K562 (cell line): ENCODE results near the gene ZBTB38. TPM values are rescaled to one million over a fixed set of nuclear protein-coding genes. Genes with fewer than 3 reads are reported as not detected.

ENCODE experiments used
- CBFA2T2 ChIP-seq: fragments of 450-650 bp; conservative IDR thresholded peaks from 2 replicates; pipeline ENCODE4 v1.6.1; 2017; ENCODE audit warnings: mild to moderate bottlenecking
- FOS ChIP-seq: IDR thresholded peaks from 3 replicates; pipeline ENCODE4 v1.6.1; 2011; ENCODE audit not compliant: insufficient read length; ENCODE audit errors: extremely low read depth
- FOXJ2 ChIP-seq: fragments of 200-800 bp; sonication (Bioruptor generic); IDR thresholded peaks from 2 replicates; pipeline ENCODE4 v1.6.1; 2016; ENCODE audit warnings: missing genetic modification characterization, missing compliant biosample characterization
- NEUROD1 ChIP-seq: fragments of 150-350 bp; IDR thresholded peaks from 2 replicates; pipeline ENCODE4 v1.6.1; 2014; ENCODE audit warnings: borderline replicate concordance, low read length, low read depth; ENCODE audit not compliant: partially characterized antibody
- SRSF9 ChIP-seq: fragments of 200-400 bp; formaldehyde crosslinking; IDR thresholded peaks from 2 replicates; pipeline ENCODE4 v1.6.1; 2017; ENCODE audit warnings: low read depth, low read length, borderline replicate concordance
- XRCC4 ChIP-seq: IDR thresholded peaks from one replicate; pipeline ENCODE4 v1.6.1; 2011; ENCODE audit not compliant: insufficient read depth, insufficient read length; ENCODE audit errors: extremely low read depth
- polyA plus RNA-seq, 8 experiments: library from polyadenylated mRNA; depleted of rRNA in 4 of 8; stranded (reverse) in 5 of 8; unstranded in 3 of 8; fragments of >200 nt; fragmentation: Nextera tagmentation in 2 of 8; fragmentation: Illumina TruSeq in 1 of 8; extraction: Ambion mirVana in 2 of 8; extraction: Trizol in 1 of 8; gene quantifications; 2 replicates each; pipeline versions ENCODE4 v1.2.1 to v1.2.3, GENCODE V29; 2011 to 2014; ENCODE audit warnings: inconsistent platforms in 1 of 8, missing spikeins in 1 of 8
- total RNA-seq, 7 experiments: library from RNA; depleted of rRNA in 6 of 7; stranded (reverse); fragments of >200 nt in 6 of 7; fragmentation: Illumina TruSeq in 2 of 7; extraction: Trizol in 2 of 7; gene quantifications; 2 replicates each; pipeline versions ENCODE4 v1.2.1 to v1.2.3, GENCODE V29; 2011 to 2021; ENCODE audit warnings: low replicate concordance in 1 of 7
- TF ChIP-seq, protein P1 (sequence below): fragments of 250-450 bp; sonication (Bioruptor Pico); IDR thresholded peaks from 2 replicates; pipeline ENCODE4 v1.4.0; 2020; ENCODE audit warnings: mild to moderate bottlenecking, moderate library complexity
- TF ChIP-seq, protein P2 (sequence below): fragments of 250-450 bp; sonication (Bioruptor Pico); IDR thresholded peaks from 2 replicates; pipeline ENCODE4 v1.8.0; 2021; ENCODE audit warnings: moderate library complexity, mild to moderate bottlenecking, inconsistent platforms
- TF ChIP-seq, protein P3 (sequence below): fragments of 450-650 bp; IDR thresholded peaks from 2 replicates; pipeline ENCODE4 v1.6.1; 2016; ENCODE audit warnings: mild to moderate bottlenecking, moderate library complexity

Gene ZBTB38
- total and polyA plus RNA-seq, 9 of the 15 experiments (the other 6 are each of a cell fraction or from before 2014, with no cell fraction given): 12.1 to 39.4 (median 22.9) TPM

DNA sequence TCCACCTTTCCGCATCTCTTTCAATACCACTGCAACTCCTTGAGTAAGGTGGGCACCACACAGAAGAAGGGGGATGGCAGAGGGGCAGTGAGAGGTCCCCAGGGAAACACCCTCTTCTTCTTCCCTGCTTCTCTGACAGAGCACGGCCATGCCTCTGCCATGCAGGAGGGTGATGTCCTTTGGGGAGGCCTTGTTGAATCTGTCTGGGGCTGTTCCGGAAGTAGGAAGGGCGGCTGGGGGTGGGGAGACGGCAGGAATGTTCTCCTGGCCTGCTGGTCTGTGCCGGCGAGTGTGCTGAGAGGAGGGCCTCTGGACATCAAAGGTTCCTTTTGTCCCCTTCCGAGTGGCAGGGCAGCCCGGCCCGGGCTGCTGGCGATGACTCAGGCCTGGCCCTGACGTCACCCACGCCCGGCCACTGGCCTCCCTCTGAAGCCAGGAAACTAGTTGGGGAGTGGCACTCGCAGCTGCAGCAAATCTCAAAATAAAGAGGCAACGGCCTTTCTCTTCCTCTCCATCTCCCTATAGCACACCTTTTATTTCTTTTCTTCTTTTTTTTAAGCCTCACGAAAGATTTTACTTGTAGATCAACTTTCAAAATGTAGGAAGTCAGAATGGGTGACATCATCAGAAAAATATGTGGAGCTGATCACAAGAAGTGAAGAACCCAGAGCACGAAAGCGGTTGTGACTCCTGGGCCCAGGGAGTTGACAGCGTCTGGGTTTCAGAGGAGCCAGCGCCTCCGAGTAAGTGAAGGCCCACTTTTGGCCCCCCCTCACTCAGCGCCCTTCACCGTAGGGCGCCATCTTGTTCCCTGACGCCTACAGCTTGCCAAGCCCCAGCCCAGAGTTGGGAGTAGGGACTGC is at the start of gene ZBTB38 (continued):
- TF ChIP-seq NEUROD1: peak; percentile 25
- 0 out of 2 replicates have a peak, but pooled peaks have one; percentile 39 for TF ChIP-seq FOXJ2 (tag)
- TF ChIP-seq, protein P1, sequence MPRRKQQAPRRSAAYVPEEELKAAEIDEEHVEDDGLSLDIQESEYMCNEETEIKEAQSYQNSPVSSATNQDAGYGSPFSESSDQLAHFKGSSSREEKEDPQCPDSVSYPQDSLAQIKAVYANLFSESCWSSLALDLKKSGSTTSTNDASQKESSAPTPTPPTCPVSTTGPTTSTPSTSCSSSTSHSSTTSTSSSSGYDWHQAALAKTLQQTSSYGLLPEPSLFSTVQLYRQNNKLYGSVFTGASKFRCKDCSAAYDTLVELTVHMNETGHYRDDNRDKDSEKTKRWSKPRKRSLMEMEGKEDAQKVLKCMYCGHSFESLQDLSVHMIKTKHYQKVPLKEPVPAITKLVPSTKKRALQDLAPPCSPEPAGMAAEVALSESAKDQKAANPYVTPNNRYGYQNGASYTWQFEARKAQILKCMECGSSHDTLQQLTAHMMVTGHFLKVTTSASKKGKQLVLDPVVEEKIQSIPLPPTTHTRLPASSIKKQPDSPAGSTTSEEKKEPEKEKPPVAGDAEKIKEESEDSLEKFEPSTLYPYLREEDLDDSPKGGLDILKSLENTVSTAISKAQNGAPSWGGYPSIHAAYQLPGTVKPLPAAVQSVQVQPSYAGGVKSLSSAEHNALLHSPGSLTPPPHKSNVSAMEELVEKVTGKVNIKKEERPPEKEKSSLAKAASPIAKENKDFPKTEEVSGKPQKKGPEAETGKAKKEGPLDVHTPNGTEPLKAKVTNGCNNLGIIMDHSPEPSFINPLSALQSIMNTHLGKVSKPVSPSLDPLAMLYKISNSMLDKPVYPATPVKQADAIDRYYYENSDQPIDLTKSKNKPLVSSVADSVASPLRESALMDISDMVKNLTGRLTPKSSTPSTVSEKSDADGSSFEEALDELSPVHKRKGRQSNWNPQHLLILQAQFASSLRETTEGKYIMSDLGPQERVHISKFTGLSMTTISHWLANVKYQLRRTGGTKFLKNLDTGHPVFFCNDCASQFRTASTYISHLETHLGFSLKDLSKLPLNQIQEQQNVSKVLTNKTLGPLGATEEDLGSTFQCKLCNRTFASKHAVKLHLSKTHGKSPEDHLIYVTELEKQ: no peak
- TF ChIP-seq, protein P2, sequence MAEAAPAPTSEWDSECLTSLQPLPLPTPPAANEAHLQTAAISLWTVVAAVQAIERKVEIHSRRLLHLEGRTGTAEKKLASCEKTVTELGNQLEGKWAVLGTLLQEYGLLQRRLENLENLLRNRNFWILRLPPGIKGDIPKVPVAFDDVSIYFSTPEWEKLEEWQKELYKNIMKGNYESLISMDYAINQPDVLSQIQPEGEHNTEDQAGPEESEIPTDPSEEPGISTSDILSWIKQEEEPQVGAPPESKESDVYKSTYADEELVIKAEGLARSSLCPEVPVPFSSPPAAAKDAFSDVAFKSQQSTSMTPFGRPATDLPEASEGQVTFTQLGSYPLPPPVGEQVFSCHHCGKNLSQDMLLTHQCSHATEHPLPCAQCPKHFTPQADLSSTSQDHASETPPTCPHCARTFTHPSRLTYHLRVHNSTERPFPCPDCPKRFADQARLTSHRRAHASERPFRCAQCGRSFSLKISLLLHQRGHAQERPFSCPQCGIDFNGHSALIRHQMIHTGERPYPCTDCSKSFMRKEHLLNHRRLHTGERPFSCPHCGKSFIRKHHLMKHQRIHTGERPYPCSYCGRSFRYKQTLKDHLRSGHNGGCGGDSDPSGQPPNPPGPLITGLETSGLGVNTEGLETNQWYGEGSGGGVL (CRISPR knock-in tag): 0 out of 2 replicates have a peak, but pooled peaks have one; percentile 36
- TF ChIP-seq, protein P3, sequence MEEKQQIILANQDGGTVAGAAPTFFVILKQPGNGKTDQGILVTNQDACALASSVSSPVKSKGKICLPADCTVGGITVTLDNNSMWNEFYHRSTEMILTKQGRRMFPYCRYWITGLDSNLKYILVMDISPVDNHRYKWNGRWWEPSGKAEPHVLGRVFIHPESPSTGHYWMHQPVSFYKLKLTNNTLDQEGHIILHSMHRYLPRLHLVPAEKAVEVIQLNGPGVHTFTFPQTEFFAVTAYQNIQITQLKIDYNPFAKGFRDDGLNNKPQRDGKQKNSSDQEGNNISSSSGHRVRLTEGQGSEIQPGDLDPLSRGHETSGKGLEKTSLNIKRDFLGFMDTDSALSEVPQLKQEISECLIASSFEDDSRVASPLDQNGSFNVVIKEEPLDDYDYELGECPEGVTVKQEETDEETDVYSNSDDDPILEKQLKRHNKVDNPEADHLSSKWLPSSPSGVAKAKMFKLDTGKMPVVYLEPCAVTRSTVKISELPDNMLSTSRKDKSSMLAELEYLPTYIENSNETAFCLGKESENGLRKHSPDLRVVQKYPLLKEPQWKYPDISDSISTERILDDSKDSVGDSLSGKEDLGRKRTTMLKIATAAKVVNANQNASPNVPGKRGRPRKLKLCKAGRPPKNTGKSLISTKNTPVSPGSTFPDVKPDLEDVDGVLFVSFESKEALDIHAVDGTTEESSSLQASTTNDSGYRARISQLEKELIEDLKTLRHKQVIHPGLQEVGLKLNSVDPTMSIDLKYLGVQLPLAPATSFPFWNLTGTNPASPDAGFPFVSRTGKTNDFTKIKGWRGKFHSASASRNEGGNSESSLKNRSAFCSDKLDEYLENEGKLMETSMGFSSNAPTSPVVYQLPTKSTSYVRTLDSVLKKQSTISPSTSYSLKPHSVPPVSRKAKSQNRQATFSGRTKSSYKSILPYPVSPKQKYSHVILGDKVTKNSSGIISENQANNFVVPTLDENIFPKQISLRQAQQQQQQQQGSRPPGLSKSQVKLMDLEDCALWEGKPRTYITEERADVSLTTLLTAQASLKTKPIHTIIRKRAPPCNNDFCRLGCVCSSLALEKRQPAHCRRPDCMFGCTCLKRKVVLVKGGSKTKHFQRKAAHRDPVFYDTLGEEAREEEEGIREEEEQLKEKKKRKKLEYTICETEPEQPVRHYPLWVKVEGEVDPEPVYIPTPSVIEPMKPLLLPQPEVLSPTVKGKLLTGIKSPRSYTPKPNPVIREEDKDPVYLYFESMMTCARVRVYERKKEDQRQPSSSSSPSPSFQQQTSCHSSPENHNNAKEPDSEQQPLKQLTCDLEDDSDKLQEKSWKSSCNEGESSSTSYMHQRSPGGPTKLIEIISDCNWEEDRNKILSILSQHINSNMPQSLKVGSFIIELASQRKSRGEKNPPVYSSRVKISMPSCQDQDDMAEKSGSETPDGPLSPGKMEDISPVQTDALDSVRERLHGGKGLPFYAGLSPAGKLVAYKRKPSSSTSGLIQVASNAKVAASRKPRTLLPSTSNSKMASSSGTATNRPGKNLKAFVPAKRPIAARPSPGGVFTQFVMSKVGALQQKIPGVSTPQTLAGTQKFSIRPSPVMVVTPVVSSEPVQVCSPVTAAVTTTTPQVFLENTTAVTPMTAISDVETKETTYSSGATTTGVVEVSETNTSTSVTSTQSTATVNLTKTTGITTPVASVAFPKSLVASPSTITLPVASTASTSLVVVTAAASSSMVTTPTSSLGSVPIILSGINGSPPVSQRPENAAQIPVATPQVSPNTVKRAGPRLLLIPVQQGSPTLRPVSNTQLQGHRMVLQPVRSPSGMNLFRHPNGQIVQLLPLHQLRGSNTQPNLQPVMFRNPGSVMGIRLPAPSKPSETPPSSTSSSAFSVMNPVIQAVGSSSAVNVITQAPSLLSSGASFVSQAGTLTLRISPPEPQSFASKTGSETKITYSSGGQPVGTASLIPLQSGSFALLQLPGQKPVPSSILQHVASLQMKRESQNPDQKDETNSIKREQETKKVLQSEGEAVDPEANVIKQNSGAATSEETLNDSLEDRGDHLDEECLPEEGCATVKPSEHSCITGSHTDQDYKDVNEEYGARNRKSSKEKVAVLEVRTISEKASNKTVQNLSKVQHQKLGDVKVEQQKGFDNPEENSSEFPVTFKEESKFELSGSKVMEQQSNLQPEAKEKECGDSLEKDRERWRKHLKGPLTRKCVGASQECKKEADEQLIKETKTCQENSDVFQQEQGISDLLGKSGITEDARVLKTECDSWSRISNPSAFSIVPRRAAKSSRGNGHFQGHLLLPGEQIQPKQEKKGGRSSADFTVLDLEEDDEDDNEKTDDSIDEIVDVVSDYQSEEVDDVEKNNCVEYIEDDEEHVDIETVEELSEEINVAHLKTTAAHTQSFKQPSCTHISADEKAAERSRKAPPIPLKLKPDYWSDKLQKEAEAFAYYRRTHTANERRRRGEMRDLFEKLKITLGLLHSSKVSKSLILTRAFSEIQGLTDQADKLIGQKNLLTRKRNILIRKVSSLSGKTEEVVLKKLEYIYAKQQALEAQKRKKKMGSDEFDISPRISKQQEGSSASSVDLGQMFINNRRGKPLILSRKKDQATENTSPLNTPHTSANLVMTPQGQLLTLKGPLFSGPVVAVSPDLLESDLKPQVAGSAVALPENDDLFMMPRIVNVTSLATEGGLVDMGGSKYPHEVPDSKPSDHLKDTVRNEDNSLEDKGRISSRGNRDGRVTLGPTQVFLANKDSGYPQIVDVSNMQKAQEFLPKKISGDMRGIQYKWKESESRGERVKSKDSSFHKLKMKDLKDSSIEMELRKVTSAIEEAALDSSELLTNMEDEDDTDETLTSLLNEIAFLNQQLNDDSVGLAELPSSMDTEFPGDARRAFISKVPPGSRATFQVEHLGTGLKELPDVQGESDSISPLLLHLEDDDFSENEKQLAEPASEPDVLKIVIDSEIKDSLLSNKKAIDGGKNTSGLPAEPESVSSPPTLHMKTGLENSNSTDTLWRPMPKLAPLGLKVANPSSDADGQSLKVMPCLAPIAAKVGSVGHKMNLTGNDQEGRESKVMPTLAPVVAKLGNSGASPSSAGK: peak; percentile 69
- peak; percentile 16 for TF ChIP-seq FOS
- no peak for TF ChIP-seq CBFA2T2
- TF ChIP-seq XRCC4: no peak
- TF ChIP-seq SRSF9: no peak
